HS-5 (cell line): ENCODE results near the gene NFATC2.

Source experiments
- DNase-seq: peaks from one replicate; pipeline ENCODE4 v3.0.0-alpha.2; 2012; ENCODE audit warnings: low read depth

NFATC2 gene

DNA sequence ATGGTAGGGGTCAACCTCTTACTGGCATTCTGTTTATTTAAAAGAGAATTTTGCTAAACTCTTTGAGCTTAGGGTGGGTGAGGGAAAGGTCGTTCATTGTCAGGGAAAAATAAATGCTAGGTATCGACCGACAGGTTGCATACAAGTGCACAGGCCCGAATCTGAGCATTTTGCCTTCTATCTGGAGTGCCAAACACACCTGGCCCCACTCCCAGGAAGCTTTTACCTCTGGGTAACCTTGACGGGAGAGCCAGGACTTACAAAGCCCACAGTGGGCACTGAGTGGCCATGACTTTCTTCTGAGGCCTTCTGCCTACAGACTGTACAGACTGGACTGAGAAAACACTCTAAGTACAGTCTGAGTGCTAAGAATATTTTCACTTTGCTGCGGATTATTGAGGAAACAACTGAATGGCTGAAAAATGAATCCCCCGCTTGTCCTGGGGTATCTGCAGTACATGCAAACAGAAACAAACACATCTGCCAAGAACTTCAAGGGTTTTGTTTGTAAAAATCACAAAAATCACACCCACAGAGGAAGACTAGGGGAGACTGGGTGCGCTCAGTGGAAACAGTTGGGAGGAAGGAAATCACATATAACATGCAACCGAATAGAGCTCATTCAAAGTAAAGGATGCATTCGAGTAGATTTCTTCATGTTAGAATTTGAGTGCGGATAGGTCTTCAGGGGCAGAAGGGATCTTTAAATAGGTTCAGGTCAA lies 152.8 kb downstream of the NFATC2 start:
- DNase-seq: no peak

DNA sequence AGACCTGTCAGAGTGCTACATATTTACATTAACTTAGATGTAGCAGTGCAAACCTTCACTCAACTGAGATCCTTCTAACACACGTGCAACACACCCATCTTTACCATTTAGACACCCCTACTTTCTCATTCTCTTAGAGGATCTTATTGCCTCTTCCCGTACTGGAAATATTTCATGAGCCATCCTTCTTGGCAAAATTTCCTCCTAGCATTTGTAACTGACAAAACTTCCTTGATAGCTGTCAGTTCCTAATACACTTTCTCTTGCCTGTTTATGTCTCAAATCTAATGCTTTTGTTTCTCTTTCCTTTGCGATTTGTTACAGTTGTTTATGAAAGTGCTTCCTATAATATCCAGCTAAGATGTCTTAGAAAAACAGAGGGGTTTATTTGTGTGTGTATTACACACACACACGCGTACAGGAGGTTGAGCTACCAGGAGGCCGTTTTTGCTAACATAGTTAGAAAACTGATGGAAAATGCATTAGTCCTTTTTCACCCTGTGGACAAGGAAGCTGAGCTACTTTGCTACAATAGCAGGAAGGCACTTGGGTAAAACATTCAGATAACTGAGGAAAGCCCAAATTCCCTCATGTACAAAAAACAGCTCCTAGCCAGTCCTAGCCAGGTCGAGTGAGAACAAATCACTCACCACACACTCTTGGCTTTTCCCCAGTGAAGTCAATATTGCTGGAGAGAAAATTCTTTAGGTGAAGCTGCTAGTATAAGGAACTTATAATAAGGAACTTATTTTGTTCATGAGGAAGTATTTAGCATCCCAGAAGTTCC lies 153.6 kb downstream of the NFATC2 start:
- DNase-seq: no peak

DNA sequence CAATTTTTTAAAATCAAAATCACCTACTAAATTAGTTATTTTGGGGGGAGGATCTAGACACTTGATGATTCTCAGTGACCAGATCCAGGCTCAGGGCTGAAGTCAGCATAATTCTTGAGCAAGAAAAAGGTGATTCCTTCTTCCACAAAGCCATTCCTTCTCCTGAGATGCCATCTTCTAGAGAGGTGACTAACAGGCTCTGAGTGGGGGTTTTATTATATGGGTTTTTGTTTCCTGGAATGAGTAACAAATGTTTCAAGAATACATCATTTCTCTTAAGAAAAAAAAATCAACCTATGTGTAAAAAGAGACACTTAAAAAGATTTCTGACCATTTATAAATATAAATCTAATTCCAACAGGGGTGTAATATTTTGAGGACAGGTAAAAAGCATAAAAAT lies 154.3 kb downstream of the NFATC2 start:
- peak; percentile 94 for DNase-seq

DNA sequence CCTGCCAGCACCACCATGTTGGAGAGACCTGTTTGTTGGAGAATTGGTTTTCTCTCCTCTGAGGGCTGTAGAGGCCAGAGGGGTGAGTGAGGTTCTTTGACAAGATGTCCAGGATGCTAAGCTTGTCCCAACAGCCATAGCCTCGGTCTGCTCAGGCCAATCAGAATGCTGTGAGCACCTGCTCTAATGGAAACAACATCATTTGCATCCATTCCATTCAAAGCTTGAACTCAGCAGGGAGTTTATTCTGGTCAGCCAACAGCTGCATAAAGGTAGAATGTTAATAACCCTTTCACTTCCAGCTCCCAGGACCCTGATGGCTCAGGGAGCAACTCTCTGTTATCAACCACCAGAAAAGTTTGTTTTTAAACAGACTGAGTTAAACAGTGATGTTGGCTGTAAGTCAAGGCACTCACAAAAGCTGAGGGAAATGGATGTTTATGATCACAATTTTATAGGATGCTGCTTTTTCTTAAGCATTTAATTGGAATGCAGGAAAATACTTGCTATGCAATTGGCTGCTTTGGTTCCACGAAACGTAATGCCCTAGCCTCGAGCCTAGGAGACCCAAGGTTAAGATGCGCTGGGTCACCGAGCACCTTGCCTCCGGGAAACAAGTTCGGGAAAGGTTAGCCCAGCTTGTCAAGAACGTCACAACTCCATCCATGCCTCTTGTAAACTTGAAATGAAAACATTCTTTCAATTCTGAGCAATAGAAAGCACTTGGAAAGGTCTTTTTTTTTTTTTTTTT lies 155.2 kb downstream of the NFATC2 start:
- no peak for DNase-seq

DNA sequence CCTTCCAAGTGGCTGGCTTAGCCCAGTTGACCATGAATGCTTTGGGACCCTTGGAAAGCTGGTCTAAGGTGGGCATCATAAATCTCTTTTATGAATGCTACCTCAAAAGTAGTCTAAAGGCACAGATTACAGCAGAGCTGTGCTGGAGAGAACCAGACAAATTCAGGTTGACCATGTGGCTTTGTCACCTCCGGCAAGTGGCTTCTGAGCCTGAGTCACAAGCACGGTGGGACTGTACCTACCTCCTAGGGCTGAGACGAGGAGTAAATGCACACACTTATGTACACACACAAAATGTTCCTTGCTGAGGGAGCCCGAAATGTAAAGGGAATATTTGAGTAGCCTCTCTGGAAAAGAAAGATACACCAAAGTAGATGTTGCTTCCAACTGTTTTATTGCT lies 155.9 kb downstream of the NFATC2 start:
- no peak for DNase-seq

DNA sequence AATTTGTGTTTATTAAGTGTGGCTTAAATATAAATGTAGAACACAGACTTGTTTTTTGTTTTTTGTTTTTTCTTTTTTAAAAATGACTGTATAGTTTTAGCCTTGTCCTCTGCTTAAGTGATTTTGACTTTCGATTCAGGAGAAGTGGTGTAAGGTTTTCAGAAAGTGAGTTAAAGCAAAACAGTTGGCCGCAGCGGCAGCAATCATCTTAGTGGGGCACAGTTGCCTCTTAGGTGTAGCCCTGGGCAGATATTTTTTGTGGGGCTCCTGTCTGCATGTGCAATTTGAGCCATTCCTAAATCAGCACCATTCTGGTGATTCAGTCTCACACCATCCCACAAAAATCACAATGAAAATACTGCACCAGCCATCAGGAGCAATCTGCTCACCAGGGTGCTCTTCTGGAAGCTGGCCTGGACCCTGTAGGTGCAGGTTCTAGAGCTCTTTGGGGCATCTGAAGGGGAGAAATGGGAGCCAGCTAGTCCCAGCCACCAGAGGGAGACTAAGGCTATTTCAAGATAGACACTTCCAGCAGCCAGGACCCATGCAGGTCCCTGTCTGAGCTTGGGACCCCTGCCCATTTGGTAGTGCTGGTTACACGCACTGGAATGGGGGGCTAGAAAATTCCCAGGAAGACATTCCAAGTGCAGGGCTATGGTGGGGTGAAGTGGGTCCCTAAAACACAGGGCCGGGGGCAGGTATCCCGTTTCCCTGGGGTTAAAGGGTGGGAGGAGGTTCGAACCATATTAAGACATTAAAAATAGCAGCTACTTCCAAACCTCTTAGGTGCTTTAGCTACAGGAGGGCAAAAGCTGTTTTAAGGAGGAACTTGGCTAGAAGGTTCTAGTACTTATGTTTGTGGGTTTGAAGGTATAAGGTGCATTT lies 156.6 kb downstream of the NFATC2 start:
- no peak for DNase-seq

DNA sequence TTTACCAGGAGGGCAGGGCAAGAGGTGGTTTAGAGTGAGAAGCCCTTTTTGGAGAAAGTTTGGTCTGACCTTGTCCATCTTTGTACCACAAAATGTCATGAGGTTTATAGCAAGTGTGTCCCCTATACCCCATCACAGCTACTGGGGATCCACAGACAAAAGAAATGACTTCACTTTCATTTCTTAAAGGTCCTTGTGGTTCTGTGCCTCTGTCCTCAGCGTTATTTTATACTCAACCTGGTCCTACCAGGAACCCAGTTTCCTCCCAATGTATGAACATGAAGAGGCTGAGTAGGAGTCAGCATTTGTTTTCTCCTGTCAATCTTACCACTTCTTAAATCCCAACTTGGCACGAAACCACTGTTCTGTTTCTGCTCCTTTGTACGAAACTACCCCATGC lies 157.6 kb downstream of the NFATC2 start:
- no peak for DNase-seq

DNA sequence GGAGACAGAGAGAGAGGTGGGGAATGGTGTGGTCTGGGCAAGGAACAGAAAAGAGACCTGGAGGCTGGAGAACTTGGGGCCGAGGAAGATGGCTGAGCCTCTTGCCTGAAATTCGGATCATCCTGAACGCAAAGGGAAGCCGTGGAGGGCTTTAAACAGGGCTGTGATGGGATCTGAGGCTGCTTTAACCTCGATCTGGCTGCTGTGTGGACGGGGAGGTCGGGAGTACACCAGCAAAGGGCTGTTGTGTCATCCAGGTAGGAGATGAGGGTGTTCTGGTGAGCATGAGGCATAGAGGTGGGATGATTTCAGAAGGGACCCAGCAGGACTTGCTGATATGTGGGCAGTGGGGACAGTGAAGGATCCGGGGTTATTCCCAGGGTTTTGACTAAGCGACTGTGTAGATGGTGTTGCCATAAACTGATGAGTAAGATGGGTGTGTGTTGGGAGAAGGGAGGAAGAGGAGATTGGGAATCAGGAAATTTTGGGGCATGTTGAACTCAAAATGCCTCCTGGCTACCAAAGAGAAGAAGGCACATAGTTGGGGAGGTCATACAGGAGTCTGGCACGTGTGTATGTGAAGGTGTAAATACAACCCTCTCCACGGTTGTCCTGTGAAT lies 158.5 kb downstream of the NFATC2 start:
- DNase-seq: no peak

DNA sequence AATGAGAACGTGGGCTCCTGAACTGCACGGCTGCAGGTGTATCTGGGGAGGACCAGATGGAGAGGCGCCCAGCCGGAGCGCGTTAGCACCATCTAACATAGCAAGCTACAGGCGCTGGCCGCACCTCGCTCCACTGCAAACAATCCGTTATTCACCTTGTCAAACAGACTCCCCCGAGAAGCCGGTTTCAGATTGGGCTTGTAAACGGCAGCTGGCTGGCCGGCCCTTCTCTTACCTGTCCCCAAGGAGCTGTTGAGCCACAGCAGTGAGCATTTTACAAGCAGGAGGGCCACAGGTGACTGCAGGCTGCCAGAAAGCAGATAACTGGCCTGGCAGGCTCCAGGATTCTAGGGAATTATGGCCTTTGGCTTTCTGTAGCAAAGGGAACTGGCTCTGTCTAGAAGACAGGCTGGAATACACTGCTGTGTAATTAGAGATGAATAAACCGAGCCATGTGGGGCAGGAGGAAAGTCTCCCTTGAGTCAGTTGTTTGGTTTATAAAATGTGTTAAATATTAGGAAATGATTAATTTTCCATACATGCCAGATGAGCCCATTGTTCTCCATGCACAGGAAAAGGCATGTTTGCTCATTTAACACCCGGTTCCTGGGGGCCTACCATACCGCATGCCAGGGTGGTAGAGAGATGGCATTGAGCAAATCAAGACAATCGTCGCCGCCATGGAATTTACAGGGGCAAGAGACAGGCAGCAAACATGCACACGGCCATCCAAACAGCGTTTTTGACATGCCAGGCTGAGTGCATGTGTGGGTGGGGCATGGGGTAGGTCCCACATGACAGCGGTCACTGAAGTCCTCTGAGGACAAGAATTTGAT lies 159.3 kb downstream of the NFATC2 start:
- no peak for DNase-seq

DNA sequence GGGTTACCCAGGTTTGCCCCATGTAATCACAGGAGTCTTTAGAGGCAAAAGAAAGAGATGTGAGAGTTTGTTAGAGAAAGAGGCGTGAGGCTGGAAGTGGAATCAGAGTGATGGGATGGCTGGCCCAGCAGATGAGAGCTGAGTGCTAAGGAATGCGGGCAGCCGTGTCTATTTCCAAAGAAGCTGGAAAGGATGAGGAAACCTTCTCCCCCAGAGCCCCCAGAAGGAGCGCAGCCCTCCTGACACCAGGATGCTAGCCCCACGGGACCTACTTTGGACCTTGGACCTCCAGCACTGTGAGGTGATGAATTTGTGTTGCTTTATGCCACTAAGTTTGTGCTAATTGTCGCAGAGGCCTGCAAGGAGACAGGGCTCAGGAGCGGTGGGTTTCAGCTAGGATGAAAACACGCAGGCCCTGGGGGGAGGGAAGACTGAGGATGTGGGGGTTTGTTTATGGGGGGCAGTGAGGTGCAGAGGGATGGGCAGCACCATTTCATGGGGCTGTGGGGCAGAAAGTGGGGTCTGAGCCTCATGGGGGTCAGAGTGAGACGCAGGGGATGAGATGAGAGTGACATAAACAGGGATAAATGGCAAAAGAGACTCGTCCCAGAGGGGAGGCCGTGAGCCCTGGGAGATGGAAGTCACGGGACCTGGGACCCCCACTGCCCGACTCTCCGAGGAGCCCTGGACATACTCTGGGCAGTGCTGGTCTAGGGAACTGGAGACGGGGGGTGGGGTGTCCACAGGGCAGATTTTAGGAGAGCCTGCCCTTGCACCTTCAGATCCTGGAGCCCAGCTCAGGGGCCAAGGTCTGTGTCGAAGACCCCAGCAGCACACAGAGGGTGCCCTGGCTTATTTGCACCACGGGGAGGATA lies 160.2 kb downstream of the NFATC2 start:
- DNase-seq: no peak

DNA sequence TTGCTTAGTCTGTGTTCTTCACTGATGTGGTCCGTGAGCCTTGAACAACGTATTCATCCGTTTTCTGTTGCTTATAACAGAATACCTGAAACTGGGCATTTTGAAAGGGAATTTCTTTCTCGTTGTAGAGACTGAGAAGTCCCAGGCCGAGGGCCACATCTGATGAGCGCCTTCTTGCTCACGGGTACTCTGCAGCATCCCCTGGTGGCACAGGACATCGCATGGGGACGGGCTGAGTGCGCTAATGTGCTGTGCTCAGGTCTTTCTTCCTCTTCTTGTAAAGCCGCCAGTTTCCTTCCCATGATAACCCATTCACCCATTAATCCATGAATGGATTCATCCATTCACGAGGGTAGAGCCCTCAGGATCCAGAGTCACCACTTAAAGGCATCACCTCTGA lies 161.0 kb downstream of the NFATC2 start:
- DNase-seq: no peak

DNA sequence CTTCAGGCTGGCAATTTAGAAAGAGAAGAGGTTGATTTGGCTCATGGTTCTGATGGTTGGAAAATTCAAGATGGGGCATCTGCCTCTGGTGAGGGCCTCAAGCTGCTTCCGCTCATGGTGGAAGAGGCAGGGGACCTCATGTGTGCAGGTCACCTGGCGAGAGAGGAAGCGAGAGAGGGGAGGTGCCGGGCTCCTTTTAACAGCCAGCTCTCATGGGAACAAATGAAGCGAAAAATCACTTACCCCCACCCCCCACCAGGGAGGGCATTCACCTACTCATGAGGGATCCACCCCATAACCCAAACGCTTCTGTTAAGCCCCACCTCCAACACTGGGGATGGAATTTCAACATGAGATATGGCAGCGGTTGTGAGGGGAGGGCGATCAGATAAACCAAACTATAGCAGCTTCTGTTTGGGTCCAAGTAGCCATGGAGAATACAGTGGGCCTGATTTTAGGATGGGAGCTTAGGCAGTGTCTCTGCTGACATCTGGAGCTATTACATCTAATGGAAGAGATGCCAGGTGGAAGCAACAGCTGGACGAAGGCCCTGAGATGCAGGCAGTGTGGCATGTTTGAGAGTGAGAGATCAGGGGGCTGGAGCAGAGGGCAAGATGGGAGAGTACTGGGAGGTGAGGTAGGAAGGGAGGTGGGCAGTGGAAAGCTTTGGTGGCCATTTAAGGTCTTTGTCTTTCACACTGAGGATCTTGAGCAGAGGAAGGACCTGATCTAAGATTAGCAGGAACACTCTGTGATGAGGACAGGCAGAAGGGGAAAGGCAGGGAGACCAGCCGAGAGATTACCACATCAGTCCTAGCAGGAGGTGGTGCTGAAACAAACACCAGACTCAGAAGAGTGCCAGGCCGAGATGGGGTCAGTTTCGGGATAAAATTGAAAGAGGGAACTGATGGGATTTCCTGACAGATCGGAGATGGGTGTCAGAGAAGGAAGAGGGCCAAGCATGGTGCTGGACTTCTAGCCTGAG lies 161.8 kb downstream of the NFATC2 start:
- DNase-seq: no peak

DNA sequence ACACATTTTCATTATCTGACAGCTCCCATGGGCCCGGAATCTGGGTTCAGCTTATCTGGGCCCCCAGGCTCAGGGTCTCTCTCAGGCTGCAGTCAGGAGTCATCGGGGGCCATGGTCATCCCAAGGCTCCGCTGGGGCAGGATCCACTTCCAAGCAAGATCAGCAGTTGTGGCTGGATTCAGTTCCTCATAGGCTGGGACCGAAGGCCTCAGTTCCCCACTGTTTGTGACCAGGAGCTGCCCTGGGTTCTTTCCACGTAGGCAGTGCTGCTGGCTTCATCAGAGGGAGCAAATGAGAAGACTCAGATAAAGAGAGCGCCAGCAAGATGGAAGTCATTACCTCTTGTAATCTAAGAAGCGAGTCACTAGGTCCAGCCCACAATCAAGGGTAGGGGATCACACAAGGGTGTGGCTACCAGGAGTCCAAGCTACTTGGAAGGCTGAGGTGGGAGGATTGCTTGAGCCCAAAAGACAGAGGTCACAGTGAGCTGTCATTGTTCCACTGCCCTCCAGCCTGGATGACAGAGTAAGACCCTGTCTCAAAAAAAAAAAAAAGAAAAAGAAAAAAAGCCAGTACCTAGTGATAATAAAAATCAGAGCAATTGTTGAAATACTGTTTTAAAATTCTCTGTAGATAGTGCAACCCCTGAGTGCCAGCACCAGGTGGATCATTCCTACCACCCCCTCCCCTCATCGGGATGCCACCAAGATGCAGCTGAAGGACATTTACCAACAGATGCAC lies 162.7 kb downstream of the NFATC2 start:
- no peak for DNase-seq

DNA sequence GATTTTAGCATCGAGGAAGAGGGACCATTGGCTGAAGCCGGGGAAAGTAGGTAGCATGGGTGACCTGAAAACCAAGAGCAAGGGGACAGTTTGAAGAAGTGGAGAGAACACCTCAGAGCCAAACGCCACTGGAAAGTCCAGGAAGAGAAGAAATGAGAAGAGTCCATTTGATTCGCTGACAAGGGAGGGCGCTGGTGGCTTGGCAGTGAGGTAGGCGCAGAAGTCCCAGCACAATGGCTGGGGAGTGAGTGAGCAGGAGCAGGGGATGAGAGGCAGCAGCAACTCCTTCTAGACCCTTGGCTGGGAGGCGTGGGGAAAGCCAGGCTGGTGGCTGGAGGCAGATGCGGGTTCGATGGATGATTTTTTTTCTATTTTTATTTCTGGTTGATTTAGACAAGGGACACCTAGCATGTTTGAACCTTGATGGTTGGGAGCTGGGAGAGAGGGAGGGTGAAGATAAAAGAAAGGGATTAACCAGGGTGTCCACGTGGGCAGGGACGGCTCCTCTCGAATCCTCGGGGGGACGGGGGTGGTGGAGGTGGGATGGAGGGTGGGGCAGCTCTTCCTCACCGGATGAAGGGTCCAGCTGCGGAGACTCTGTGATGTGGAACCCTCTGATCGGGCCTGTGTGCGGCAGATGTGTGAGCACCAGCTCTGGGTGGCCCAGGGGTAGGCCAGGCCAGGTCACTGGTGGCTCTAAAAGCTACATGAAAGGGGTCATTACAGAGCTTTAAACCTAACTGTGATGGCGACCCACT lies 164.2 kb downstream of the NFATC2 start:
- DNase-seq: no peak

DNA sequence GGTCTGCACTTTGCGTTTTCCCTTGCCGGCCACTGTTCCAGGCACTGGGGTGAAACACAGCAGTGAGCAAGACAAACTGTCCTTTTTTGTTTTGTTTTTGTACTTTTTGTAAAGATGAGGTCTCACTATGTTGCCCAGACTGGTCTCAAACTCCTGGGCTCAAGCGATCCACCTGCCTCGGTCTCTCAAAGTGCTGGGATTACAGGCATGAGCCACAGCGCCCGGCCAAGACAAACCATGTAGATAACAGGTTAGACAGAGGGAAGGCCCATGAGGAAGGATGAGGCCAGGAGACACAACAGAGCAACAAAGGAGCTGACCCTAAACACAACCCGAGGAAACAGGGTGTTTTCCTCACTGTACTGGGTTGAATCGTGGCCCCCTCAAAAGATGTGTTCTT lies 165.4 kb downstream of the NFATC2 start:
- DNase-seq: no peak

DNA sequence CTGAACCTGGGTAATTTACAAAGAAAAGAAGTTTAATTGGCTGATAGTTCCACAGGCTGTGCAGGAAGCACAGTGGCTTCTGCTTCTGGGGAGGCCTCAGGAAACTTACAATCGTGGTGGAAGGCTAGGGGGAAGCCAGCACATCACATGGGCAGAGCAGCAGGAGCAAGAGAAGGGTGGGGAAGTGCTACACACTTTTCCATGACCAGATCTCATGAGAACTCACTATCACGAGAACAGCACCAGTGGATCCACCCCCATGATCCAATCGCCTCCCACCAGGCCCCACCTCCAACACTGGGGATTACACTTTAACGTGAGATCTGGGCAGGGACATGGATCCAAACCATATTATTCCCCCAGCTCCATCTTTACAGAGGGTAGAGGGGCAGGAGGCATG lies 166.4 kb downstream of the NFATC2 start:
- DNase-seq: no peak

DNA sequence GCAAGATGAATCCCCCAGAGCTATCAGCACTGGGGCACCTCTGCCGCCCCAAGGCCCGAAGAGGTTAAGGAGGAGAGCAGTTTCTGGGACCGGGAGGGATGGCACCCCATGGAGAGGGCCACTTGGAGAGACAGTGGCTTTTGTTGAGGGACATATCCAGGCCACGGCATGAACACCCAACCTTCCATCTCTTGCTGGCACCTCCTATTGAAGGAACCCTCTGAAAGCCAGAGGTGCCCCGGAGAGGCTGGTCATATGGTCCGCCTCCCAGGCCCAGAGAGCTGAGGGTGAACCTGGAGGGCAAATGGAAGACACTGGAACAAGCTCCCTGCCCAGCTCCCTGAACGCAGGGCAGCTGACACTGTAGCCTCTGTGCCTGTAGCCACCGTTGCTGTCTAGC lies 167.0 kb downstream of the NFATC2 start:
- DNase-seq: no peak
